NCI-H1092 treated with DMSO at 0.1 percent for 48 hours (cell line): ENCODE data around the gene TRAPPC11.
"Not testable (repeated sequence)": the region's sequence is repeated elsewhere in the genome, so short reads cannot be mapped to it uniquely, and the experiment has no call there.

ENCODE experiments used
- DNase-seq: peaks from one replicate; lab custom pipeline; 2025; lab: John Stamatoyannopoulos, UW

TRAPPC11 gene

DNA sequence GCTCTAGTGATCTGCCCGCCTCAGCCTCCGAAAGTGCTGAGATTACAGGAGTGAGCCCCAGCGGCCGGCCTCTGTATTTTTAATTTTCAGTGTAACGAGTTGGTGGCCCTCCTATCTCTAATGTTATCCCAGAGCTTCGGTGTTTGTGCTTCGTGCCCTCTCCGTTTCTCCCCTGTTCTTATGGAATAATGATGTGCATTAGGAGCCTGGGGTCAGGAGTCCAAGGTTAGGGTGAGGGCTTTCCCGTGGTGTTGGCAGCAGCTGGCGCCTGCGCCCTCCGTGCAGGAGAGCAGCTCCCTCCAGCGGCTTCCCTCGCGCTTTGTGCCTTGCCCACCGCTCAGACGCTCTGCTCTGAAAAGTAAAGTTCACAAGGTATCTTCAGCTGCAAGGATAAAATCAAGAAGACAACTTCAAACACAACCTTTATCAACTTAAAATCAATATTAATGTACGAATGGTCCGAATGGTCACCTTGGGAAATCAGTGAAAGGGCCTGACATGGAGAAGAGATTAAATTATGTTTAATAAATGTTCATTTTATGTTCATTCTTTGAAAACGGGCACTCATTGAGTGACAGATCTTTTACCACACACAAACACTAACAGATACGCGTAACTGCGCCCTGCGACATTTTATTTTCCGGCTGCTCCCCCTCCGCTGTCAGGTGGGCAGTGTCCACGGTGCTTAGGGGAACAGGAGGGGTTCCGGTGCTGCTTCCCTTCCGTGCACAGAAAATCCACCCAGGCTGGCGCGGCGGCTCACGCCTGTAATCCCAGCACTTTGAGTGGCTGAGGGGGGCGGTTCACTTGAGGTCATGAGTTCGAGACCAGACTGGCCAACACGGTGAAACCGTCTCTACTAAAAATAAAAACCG is 62.4 kb downstream of the TRAPPC11 start:
- no peak for DNase-seq

DNA sequence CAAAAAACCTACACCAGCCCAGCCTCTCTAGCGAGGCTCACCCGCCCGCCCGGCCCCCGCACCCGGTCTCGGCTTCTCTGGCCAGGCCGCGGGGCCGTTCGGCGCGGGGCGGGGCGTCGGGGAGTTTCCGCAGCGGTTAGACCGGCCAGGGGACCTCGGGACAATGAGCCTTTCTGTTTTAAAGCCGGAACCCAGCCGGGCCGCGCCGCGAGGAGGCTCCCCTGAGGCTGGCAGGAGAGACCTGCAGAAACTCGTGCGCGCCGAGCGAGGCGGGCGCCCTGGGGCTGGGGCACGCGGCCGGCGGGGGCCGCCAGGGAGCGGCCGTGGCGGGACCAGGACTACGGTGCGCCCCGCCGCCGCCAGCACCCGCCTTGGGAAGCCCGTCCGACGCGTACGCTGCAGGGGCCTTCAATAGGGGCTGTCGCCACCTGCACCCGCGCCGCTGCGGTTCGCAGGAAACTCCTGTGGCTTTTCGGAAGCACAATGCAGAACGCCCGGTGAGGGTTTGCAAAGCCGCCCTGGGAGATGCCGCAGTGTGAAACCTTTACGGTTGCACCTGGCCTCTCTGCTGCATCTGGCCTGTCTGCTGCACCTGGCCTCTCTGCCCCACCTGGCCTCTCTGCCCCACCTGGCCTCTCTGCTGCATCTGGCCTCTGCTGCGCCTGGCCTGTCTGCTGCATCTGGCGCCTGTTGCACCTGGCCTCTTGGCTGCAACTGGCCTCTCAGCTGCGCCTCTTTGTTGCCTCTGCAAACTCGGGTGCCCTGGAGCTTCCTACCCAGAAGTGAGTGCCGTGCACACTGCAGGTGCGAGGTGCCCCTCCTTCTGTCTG is 63.9 kb downstream of the TRAPPC11 start:
- DNase-seq, result peak; percentile 86

DNA sequence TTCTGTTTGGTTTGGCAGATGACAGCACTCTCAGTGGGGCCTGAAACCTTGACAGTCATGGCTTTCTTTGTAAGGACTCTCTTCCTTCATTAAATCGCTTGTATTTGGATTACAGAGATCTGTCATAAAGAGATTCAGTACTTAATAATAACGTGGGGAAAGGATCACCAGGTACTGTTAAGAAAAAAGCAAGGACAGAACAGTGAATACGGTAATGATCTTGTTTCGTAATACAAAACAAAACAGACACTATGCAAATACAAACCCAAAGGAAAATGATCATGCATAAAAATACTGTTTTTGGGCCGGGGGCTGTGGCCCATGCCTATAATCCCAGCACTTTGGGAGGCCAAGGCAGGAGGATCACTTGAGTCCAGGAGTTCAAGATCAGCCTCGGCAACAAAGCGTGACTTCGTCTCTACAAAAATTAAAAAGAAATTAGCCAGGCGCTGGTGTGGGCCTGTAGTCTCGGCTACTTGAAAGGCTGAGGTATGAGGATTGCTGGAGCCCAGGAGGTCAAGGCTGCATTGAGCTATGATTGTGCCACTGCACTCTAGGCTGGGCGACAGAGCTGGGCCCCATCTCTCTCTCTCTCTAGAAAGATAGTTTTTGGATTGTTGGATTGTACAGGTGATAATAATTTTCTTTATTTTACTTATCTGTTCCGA is 64.6 kb downstream of the TRAPPC11 start:
- DNase-seq, result no peak

- not testable (repeated sequence) for DNase-seq
These were observed 66.5 kb downstream of the TRAPPC11 start for GRCh38 chr4:183725585-183725984.

GRCh38 chr4:183727482-183727881 is 68.4 kb downstream of the TRAPPC11 start:
- DNase-seq, result no peak

DNA sequence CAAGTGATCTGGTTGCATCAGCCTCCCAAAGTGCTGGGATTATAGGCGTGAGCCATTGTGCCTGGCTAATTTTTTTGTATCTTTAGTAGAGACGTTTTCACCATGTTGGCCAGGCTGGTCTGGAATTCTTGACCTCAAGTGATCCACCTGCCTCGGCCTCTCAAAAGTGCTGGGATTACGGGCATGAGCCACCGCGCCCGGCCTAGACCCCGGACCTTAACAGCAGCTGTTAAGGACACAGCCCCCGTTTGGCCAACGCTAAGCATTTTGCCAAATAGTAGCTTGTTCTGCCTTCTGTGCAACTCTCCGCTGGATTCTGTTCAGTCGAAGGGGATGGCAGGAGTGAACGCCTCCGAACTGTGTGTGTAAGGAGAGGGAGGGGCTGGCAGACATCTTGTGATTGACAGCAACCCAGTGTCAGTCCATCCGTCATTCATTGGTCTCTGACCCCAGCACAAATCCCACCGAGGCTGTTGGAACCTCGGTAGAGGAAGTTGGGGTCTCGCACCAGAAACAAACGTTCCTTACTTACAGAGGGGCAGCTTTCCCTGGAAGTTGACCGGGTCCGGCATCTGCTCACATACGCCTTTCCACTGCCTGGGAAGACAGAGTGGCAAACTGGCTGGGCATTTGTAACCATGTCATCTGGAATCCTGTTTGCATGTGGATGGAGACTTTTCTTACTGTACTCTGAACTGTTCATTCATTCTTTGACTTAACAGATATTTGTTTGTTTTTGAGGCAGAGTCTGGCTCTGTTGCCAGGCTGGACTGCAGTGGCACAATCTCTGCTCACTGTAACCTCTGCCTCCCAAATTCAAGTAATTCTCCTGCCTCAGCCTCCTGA is 69.4 kb downstream of the TRAPPC11 start:
- no peak for DNase-seq

DNA sequence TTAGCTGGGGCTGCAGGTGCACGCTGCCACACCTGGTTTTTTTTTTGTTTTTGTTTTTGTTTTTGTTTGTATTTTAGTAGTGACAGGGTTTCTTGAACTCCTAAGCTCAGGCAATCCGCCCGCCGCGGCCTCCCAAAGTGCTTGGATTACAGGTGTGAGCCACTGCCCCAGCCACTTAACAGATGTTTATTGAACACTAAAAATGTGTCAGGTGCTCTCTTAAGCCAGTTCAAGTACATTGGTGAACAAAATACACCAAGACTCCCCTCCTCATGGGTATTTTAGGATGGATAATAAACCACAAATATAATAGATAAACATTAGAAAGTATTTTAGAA is 69.9 kb downstream of the TRAPPC11 start:
- DNase-seq, result no peak

GRCh38 chr4:183729430-183730328 is 70.6 kb downstream of the TRAPPC11 start:
- no peak for DNase-seq

DNA sequence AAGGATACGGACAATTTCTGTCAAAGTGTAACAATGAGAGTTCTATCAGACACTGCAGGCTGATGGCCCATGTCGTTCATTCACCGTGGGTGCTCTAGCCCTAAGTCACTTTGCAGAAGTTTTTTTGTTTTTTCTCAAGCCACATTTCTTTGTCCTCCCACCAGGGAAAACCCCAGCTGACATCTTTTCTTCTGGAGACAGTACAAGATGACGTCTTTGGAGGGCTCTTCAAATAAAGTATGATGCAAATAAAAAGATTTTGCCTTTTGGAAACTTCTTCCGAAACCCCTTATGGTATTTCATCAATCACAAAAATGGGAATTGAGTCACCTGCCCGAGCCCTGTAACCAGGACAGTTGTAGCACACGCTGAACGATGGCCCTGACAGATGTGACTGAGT is 73.2 kb downstream of the TRAPPC11 start:
- no peak for DNase-seq

- DNase-seq, result no peak
These were observed 74.1 kb downstream of the TRAPPC11 start for GRCh38 chr4:183733181-183733580.

DNA sequence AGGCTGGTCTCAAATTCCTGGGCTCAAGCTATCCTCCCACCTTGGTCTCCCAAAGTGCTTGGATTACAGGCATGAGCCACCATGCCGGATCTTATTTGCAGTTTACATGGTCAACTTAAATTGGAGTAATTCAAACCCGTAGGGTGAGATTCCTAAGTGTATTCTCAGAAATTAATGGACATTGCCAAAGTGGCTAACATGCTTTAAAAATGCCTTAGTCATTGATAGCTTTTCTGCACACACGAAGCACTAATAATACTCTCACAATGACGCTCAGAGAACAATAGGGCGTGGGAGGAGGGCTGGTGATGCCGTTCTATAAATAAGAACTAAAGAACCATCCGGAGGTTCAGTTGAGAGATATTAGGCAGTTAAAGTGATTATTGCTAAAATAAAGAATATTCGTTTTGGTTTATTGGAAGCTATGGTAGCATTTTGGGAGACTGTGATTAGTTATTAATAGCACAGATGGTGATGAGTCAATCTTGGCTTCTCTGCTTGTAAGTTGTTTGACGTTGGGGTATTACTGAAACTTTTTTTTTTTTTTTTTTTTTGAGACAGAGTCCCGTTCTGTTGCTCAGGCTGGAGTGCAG is 79.1 kb downstream of the TRAPPC11 start:
- DNase-seq, result no peak

- no peak for DNase-seq
These were observed 79.9 kb downstream of the TRAPPC11 start for GRCh38 chr4:183738961-183739360.

GRCh38 chr4:183746305-183747229 is 87.5 kb downstream of the TRAPPC11 start:
- no peak for DNase-seq

DNA sequence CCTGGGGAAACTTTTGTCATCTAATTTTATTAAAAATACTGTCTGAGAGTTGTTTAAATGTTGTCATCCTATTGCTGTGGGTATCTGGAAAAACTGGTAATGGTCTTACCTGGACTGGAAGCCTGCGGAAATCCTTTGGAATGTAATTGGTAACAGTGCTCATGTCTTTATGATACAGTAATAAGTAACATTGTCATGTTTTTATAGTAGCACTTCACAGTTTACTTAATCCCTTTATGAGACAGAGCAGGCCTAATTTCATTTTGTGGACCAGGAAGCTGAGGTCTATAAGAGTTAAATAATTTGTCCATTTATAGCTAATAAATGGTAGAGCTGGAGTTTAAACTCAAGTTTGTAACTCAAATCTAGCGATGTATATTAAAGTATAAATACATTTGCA is 88.3 kb downstream of the TRAPPC11 start:
- no peak for DNase-seq

- DNase-seq, result no peak
These were observed 89.0 kb downstream of the TRAPPC11 start for GRCh38 chr4:183747931-183748670.

- DNase-seq, result no peak
These were observed 92.0 kb downstream of the TRAPPC11 start for GRCh38 chr4:183751106-183751505.

DNA sequence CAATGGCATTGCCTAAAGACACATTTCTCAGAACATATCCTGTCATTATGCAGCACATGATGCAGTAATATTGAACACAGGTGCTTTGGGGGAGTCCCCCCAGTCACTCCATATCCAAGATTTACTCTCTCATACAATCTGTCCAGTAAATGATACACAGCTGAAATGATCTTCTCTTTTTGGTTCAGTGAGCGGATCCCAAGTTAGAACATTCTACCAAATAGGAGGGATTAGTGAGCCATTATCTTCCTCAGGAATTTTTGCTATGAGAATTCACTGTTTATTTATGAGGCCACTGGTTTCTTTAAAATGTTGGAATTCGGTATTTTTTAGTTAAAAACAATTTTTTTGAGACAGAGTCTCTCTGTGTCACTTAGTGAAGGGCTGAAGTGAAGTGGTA is 96.5 kb downstream of the TRAPPC11 start:
- no peak for DNase-seq

DNA sequence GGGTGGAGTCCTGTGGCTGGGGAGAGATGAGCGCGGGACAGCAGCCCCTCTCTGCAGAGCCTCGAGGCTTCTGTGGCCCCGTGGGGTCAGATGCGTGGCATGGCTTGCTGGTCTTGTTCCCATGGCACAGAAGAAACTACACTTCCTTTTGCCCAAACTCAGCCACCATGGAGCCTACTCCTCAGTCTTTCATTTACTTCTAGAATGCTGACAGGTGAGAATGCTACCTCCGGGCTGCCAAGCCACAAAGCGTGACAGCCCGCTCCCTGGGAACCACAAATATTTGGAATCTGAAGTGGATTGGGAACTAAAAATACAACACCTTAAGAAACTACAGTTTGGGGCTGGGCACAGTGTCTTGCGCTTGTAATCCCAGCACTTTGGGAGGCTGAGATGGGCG is 98.0 kb downstream of the TRAPPC11 start:
- no peak for DNase-seq
